NCI-H1694 treated with DMSO at 0.1 percent for 48 hours (cell line): ENCODE measurements around the gene KNTC1.
"Not testable (repeated sequence)": the region's sequence is repeated elsewhere in the genome, so short reads cannot be mapped to it uniquely, and the experiment has no call there.

Experiments used
- DNase-seq: peaks from one replicate; lab custom pipeline; 2025; lab: John Stamatoyannopoulos, UW

Gene KNTC1

DNA sequence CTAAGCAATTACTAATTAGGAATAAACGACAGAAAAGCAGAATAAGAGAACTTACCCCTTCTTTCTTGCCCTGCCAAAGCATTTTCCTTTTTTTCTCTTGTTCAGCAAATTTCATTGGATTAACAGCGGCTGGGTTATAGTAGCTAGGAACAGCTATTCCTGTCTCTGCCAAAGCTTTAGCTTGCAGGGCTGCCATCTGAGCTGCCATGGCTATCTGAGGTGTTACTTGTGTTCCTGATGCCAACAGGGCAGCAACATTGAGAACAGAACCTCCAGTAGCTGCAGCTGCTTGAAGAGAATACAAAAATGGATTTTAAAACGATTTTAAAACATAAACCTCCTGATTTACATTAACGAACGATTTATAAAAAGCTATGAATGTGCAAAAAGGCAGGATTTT lies 18.9 kb upstream of the KNTC1 start:
- DNase-seq: no peak

DNA sequence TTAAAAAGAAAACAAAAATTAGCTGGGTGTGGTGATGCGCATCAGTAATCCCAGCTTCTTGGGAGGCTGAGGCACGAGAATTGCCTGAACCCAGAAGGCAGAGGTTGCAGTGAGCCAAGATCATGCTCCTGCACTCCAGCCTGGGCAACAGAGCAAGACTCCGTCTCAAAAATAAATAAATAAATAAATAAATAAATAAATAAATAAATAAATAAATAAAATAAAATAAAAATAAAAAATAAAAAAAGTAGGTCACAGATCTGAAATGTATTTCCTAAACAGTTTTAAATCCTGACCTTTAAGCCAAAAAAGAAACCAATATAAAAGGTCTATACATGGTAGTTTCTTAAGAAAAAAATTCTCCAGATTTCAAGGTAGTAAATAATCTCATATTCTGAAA lies 14.0 kb upstream of the KNTC1 start:
- not testable (repeated sequence) for DNase-seq

DNA sequence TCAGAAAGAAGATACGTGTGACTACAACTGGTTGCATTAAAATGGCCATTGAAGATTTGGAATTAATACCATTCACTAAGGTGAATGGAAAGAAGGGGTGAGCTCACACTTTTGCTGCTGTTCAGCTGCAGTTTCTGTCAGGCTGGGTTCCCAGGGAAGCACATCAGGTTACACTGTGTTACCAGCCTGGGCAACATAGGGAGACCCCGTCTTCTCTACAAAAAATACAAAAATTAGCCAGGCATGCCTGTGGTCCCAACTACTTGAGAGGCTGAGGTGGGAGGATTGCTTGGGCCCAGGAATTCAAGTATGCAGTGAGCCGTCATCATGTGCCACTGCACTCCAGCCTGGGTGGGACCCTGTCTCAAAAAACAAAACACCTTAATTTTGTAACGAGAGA lies 13.4 kb upstream of the KNTC1 start:
- no peak for DNase-seq

DNA sequence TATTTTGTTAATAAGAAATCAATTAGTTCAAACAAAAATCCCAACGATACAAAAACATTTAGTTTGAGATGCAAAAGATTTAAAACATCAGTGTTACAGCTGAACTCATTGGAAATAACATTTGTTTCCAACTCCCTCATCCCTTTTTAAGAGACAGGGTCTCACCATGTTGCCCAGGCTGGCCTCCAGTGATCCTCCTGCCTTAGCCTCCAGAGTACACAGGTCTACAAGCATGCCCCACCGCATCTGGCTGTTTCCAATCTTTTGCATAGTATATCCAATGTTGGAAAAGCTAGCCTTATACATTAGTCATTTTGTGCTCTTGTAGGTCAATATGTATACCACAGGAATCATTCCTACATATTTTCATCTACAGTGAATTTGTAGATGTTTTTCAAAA lies 11.8 kb upstream of the KNTC1 start:
- no peak for DNase-seq

DNA sequence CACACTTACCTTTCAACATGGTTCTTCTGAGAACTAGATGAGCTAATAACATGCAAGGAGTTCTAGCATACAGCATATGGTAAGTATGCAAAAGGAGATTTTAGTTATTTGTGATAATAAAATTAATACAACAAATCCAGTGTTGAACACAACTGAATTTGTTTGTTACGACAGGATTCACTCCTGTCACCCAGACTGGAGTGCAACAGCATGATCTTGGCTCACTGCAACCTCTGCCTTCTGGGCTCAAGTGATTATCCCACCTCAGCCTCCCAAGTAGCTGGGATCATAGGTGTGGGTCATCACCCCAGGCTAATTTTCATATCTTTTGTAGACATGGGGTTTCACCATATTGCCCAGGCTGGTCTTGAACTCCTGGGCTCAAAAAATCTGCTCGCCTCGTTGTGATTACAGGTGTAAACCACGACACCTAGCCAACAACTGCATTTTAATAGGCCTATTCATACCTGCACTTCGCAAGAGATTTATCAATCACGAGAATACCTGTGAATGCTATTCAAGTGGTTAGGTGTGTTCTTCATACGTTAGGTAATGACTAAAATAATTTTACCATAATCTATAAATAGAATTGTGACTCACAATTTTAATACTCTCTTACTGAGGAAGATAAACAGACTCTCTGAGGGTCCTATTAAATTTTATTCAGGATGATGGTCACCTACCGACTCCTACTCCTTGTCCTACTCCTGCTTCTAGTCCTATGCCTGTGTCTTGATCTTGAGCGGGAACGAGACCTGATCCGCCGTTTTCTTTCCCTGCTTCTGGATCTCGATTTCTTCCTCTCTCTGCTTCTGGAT lies 10.3 kb upstream of the KNTC1 start:
- no peak for DNase-seq

DNA sequence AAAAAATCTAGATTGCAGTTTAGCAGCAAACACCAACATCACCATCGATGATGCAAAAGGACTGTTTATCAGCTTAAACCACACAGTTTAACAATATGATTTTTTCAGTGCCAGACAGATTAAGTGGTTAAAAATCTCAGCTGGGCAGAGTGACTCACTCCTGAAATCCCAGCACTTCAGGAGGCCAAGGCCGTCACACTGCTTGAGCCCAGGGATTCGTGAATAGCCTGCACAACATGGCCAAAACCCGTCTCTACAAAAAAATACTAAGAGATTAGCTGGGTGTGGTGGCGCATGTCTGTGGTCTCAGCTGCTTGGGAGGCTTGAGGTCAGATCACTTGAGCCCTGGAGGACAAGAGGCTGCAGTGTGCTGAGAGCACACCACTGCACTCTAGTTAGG lies 9.2 kb upstream of the KNTC1 start:
- no peak for DNase-seq

DNA sequence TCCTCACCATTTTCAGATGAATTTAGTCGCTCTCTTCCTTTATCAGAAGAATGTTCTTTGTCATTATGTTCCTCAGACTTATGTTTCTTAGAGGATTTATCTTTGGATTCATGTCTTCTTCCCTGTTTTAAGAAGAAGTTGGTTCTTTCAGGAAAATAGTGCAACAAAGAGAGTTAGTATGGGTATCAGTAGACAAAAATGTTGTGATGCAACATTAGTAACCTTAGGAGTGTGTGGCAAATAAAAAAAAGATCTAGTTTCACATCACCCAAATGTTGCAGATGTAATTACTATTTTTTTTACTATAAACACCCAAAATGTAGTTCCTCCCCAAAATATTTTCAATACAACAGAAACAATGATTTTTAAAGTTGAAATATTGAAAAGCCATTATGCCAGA lies 8.1 kb upstream of the KNTC1 start:
- no peak for DNase-seq

DNA sequence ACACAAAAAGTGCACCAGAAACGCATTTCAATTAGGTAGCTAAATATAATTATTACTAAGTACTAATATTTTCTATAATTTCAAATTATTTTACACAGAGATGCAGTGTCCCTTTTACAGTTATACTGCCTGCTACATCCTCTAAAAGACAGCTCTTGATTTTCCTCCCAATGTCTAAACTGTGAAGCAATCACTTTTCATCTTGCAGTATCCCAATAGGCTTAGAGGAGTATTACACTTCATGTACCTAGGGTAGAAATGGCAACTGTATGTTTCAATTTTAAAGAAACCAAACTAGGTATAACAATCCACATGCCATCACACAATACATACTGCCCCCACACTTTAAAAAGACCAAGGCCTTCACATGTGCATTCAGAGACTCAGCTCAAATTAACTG lies 7.6 kb upstream of the KNTC1 start:
- no peak for DNase-seq

DNA sequence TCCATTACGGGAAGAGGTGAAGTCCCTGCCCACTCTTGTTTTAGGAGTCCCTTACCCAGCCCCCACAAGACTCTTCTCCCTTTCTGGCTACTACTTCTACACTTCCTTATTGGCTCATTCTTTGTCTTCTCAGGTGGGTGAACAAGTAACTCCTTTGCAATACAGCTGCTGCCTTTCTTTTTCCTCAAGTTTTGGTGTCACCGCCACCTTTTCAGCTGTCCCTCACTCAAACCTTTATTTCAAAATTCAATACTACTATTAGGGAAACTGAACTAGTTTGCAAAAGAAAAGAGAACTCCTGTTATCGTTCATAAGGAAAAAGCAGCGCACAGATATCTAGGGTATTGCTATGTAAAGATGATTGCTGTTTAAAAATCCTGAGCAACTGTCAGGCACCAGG lies 6.4 kb upstream of the KNTC1 start:
- DNase-seq: no peak

DNA sequence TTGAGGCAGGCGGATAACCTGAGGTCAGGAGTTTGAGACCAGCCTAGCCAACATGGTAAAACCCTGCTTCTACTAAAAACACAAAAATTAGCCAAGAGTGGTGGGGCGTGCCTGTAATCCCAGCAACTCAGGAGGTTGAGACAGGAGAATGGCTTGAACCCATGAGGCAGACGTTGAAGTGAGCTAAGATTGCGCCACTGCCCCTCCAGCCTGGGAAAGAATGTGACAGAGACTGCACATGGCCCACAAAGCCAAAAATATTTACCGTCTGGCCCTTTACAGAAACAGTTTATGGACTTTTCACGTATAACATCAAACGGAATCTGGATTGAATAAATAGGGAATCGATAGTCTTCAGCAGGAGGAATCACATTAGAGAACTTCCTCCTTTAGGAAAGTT lies 3.8 kb upstream of the KNTC1 start:
- DNase-seq: no peak

DNA sequence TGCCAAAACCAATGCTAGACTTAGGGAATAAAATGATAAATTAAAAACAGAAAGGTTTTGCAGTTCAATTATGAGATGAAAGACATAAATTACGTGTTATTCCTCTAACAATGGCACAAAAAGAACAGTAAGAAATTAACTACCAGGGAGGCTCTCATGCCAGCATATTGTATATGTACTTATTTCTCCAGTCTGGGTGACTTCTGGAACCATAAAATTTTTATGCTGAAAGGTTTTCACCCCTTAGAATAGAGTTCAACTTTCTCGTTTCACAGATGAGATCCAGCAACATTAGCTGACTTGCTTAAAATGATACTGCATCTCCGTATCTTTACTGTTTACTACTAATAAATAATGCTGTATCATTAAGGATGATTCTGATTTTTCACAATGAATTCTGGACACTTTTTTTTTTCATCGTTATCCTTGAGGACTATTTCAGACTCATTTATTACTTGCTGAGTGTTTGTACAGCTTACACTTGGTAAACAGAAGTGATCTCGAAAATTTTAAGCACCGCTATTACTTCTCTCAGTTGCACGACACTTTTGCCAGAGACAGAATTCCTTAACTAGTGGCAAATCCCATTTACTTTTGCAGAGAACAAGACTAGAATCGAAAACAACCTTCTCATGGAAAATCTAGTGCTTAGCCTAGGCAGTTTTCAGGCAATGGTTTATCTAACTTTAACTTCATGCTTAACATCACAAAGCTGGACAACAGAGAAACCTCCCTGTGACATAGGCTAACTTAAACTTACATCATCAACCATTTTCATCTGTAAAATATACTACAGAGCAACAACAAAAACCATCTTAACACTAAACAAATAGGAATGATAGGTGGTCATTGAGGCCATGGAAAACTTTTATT lies 3.0 kb upstream of the KNTC1 start:
- DNase-seq: no peak

DNA sequence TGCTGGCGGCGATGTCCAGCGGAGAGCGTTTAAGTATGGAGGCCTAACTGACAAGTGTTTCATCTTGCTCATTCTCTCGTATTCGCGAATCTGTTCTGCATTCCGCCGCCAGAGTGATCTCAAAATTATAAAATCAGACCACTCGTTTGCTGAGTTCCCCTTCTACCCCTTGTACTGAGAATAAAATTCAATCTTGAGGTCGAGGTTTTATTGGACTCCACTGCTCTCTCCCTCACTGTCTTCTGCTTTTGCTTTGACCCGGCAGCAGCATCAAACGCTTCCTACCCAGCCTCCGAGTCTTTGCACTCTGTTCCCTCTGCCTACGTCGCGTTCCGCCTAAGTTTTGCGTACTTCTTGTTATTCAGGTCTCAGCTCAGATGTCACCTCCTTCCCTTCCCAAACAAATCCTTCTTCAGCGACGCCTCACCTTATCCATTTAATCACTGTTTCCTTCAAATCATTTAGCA lies 462 bp downstream of the KNTC1 start:
- peak; percentile 45 for DNase-seq

DNA sequence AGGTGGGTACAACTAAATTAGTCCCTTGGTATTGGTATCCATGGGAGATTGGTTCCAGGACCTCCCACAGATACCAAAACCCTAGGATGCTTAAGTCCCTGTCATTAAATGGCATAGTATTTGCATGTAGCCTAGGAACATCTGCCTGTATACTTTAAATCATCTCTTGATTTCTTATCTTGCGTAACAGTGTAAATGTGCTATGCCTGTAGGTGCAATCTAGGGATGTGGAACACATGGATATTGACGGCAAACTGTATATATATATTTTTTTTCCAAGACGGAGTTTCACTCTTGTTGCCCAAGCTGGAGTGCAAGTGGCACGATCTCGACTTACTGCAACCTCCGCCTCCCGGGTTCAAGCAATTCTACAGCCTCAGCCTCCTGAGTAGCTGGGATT lies 1.5 kb downstream of the KNTC1 start:
- DNase-seq: no peak

DNA sequence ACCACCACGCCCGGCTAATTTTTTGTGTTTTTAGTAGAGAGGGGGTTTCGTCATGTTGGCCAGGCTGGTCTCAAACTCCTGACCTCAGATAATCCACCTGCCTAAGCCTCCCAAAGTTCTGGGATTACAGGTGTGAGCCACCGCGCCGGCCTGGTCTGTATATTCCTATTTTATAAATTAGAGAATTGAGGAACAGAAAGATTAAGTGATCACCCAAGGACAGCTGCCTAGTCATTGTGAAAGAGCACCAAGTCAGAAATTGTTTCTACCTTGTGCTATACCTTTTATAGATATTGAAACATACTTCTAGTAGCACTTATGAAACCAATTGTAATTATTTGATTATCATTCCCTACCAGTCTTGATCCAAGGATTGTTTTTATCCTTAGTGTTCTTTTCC lies 1.9 kb downstream of the KNTC1 start:
- no peak for DNase-seq

DNA sequence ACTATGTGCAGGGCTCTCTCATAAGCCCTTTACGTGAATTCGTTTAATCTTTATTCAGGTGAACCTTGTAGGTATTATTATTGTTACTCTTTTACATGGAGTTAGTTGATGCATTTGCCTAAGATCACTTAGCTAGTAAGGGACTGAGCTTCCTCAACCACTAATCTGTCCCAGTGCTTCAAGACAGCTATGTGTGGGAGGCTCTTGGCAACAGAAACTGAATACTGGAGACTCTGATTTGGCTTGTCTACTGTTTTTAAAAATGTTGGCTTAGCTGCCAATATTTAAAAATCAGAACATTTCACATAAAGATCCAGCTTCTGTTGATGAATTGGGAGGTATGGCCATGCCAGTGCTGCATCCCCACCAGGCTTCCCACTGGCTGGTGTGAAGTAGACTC lies 6.8 kb downstream of the KNTC1 start:
- no peak for DNase-seq

DNA sequence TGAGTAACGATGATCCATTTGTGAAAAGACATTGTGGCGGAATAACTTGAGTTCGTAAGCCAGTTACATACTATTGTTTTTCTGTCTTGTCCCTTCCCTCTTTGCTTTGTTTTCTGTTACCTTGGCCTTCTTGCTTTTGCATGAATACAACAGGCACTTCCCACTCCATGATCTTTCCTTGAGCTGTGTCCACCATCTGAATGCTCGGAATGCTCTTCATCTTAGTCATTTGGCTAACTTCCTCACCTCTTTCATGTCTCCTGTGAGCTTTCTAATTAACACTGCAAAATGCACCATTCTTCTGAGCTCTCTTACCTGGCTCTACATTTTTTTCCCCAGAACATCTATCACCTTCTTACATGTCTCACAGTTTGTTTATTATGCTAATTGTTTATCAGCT lies 10.0 kb downstream of the KNTC1 start:
- no peak for DNase-seq

DNA sequence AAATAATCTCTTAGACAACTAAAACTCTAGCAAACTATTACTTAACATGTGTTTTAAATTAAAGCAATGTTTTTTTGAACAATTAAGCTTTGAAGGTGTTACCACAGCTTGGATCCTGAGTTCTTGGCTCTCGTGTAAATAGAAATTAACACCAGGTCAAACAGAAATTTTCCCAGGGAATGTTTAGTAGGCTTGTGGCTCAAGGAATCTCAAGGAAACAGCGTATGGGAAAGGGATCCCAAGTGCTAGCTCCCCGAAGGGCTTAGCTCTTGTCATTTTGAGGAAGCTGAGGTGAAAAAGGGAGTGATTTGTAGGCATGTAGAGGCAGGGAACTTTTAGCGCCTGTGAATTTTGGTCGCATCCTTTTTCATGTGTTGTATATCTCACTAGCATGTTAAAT lies 11.4 kb downstream of the KNTC1 start:
- DNase-seq: no peak

DNA sequence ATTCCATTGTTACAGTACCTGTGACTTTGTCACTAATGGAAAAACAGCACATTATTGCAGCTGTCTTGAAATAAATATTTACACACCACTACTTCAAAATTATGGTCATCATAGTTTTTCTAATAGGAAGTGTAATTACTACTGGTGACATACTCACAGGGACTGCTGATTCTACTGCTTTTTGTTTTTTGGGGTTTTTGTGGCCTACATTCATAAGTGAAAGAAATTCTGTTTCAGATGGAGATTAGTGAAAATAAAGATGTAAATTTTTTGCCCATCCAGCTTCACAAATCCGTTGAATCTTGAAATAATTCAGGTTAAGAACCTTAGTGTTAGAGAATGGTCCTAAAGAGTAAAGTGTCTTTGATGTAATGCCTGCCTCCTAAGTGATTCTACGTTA lies 17.5 kb downstream of the KNTC1 start:
- DNase-seq: no peak

DNA sequence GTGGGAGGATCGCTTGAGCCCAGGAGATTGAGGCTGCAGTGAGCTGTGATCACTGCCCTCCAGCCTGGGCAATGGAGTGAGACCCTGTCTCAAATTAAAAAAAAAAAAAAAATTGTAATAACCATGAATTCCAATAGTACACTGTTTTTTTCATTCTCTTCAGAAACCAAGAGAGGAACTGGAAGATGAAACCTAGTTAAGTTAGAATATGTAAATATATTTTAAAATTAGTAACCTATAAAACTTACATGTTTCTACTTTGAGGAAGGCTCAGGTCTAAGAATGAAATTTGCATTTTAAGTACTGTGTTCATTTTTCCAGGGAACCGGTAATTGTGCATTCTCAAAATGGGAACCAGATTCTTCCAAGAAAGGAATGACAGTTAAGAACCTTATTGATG lies 18.8 kb downstream of the KNTC1 start:
- DNase-seq: no peak

DNA sequence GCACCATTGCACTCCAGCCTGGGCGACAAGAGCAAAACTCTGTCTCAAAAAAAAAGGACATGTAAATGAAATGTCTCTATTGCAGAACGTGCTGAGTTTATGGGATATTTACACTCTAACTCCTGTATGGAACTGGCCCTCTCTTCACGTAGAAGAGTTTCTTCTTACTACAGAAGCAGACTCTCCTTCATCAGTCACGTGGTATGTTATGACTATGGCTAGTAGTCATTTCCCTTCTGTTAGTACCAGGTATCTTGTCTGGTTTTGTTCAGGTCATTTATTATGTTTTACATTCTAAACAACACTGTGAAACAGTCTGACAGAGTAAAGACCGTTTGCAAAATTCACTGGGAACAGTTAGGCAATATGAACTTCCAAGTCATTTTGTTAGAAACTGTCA lies 20.3 kb downstream of the KNTC1 start:
- DNase-seq: no peak

DNA sequence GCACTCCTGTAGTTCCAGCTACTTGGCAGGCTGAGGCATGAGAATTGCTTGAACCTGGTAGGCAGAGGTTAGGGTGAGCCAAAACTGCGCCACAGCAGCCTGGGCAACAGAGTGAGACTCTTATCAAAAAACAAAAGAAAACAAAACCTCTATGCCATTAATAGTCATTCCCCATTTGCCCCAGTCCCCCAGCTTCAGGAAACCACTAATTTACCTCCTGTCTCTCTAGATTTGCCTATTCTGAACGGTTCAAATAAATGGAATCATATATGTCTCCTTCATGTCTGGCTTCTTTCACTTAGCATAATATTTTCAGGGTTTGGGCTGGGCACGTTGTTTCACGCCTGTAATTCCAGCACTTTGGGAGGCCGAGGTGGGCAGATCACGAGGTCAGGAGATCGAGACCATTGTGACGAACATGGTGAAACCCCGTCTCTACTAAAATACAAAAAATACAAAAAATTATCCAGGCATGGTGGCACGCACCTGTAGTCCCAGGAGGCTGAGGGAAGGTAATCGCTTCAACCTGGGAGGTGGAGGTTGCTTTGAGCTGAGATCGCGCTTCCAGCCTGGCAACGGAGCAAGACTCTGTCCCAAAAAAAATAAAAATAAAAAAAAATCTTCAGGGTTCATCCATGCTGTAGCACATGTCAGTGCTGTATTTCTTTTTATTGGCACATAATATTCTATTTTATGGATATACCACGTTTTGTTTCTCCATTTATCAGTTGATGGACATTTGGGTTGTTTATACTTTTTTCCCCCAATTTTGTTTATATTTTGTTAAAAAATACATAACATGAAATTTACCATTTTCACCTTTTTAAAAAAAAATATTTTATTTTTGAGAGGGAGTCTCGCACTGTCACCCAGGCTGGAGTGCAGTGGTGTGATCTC lies 31.9 kb downstream of the KNTC1 start:
- DNase-seq: no peak

DNA sequence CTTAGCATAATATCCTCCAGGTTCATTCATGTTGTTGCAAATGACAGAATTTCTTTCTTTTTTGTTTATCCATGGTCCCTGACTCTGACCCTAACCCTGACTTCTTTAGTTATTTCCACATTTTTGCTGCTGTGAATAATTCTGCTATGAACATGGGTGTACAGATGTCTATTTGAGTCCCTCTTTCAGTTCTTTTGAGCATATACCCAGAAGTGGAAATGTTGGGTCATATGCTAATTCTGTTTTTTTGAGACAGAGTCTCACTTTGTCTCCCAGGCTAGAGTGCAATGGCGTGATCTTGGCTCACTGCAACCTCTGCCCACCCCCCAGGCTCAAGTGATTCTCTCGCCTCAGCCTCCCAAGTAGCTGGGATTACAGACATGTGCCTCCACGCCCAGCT lies 33.1 kb downstream of the KNTC1 start:
- no peak for DNase-seq
